TTC549 (cell line): Measurements from ENCODE around the gene STPG1.

Experiments used
- FAIRE-seq: peaks from 2 replicates; lab custom pipeline; 2012; peaks lifted over from hg19 to GRCh38; lab: Jason Lieb, UNC

STPG1 gene

DNA sequence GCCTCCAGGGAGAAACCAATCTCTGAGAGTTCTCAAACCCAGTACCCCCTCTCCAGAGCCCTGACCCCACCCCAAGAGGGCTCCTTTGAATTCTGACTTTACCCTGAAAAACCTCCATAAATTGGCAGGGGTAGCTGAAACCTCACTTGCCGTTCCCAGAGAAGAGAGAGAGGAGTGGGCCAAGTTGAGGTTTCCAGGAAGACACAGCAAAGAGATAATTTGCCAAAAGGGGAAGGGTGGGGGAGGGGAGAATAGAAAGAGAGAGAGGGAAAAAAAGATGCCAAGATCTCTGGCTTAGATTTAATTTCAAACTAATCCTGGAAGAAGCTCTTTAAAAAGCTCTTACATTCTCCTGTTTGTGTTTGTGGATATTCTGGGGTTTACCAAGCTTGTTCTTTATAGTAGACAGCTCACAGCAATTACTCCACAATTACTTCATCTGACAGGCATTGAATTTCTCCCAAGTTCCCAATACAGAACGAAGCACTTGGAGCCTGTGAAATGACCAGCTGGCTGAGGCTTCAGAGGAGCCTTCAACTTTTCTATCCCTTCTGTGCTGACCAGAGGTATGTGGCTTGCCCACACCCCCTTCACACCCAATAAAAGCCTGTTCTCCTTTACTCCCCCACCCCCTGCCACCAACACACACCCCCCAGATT, 95.5 kb downstream of the STPG1 start:
- no peak for FAIRE-seq

DNA sequence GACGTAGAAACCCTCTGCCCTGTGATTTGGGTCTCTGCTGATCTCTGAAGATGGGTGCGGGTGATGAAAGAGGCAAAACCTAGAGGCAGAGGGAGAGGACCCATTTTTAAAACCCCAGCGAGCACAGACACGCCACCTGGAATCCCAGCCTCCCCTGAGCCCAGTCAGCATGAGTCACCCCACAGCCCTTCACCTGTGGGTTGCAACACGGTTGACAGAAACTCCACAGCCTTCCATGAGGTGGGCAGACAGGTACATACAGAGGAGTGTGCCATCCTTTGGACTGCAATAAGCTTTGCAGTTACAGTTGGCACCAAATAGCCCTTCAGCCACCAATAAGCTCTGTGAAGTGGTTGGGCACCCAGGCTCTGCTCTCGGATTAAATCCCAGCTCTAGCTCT, 96.5 kb downstream of the STPG1 start:
- no peak for FAIRE-seq

DNA sequence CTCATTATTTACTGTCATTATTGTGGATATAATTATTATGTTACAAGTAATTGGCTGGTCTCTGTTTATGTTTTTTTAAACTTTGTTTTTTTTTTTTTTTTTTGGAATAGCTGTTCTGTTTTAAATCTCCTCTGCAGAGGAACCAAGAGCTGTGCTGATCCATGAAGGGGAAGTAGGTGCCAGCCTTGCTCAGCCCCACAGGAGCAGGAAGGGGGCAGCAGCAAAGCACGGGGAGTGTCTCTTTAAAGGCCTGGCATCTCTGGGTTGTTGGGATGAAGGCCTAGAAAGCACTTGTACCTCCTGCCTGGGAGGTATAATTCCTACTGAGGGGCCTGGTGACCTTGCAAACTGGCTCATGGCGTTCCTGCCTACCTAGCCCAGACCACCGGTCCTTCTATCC, 96.9 kb downstream of the STPG1 start:
- no peak for FAIRE-seq

DNA sequence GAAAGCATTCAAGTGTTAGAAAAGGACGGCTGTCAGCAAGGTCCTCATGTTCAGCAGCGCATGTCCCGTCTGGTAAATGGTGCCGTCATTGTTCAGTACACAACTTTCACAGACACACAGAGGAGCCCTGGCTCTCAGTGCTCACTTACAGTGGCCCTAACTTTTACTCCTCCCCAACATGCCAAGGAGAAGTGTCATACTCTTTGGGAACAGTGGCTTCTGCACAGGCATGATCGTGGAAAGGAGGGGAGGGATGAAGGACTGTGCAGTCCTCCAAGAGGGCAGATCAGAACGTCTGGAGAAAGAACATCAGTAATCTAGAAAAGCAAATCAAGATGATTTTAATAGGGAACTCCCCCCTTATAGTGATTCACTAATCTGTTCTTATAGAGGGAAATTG, 98.2 kb downstream of the STPG1 start:
- FAIRE-seq, result no peak

DNA sequence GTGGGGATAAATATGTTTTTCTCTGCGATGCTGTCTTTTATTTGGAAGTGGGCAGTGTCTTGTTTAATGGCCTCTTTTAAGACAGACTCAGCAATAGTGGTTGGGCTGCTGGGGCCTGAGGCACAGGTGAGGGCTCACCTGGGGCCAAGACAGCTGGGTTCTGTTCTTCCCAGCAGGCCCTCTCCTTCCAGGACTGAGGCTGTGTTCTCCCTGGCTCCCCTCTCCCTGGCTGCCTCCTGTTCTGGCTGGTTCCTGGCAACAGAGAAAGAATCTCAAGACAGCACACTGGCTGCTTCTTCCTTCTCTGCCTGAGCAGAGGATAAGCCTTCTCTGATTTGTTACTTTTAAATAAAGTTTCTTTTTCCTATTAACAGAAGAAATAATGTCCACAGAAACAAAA, 101.8 kb downstream of the STPG1 start:
- FAIRE-seq, result no peak

DNA sequence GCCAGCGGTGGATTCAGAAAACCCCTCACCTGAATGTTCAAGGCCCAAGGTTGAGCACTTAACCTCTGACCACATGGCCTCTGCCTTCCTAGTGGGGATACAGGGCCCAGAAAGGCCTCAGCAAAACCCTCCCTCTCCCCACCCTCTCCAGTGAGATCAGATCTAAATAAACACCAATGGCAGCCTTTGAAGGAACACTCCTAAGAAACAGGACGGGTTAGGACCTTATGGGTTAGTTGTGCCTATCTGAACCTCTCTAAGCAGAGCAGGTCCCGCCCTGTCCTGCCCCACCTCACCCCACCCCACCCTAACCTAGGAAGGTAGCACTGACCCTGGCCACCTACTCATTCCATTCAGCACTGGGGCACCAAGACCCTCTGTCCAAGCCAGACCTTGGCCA, 102.3 kb downstream of the STPG1 start:
- no peak for FAIRE-seq

DNA sequence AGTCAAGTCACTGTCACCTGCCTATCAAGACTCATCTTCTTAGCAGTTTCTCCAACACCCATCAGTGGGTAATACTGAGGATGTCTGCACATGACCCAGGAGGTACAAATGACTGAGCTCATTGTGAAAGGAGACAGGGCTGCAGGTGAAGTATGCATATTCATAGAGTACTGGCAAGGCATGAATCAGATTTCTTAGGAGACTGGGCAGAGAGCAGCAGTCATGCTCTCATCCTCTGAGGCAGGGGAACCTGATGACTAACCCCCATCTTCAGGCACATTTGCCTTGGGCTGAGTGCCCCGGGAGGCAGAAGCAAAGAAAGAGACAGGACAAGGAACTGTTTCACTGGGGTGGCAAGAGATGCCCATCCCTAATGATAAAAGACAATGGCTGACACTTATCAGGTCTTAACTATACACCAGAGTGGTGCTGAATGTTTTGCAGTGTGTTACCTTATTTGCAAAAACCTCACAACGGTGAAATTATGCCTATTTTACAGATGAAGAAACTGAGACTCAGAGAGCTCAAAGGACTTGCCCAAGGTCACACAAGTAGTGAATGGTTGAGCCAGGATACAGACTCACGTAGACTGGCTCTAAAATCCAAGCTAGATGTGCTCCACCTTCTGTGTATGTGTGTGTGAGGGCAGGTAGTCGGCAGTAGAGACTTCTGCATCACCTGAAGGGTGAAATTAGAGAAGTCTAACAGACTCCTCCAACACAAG, 103.7 kb downstream of the STPG1 start:
- FAIRE-seq, result no peak

DNA sequence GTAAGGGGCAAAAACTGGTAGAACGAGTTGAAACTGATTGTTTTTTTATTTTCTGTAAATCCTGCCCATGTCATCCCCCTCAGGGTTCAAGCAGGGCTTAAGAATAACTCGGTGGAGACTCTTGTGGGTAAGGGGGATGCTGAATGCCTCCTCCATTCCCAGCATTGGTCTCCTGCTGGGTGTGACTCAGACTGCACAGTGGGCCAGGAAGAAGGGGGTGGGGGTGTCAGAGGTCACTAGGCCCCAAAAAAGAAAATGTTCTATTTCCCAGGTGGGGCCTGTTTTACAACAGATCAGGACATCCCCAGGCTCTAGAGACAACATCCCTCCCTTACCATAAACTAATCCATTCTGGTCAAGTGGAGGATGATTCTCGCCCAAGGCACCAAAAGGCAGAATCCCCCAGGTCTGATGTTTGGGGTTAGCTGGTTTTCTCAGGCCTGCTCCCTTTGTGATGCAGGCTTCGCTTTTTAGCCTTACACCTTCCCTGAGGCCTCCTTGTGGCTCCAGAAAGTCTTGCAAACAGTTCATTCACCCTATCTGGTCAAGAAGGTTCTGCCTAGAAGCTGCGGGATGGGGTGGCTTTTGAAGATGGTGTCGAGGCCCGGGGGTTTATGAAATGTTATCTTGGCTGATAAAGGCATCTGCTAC, 105.1 kb downstream of the STPG1 start:
- FAIRE-seq, result no peak
